Measurements from ENCODE around the gene KLRB1.
"Not testable (repeated sequence)": the region's sequence is repeated elsewhere in the genome, so short reads cannot be mapped to it uniquely, and the experiment has no call there.

KLRB1 gene

GRCh38 chr12:9607716-9608115 is at the start of gene KLRB1:
TSS of gene KLRB1 (minus strand) at chr12:9607916. CDS start at chr12:9607839, 77 bp downstream.
- DNase-seq = no peak

GRCh38 chr12:9651265-9651729 is 43.6 kb upstream of the KLRB1 start:
- DNase-seq = no peak

GRCh38 chr12:9650151-9650576 is 42.4 kb upstream of the KLRB1 start:
- no peak for DNase-seq

GRCh38 chr12:9649532-9649940 is 41.8 kb upstream of the KLRB1 start:
- DNase-seq = no peak

- peak in 1 of 3 experiments; percentile 80 for DNase-seq
Measured at GRCh38 chr12:9648701-9649531, 41.2 kb upstream of the KLRB1 start.

GRCh38 chr12:9647825-9648700 is 40.3 kb upstream of the KLRB1 start:
- peak; percentile 55 to 92 (median 92) for DNase-seq

- DNase-seq = peak in 1 of 3 experiments; percentile 25
Measured at GRCh38 chr12:9646794-9647781, 39.4 kb upstream of the KLRB1 start.

- DNase-seq = not testable (repeated sequence)
Measured at GRCh38 chr12:9644985-9645551, 37.4 kb upstream of the KLRB1 start.

GRCh38 chr12:9643266-9643660 is 35.5 kb upstream of the KLRB1 start:
- DNase-seq = no peak

- no peak for DNase-seq
Measured at GRCh38 chr12:9642606-9643265, 35.0 kb upstream of the KLRB1 start.

GRCh38 chr12:9640024-9640423 is 32.3 kb upstream of the KLRB1 start:
- no peak for DNase-seq

GRCh38 chr12:9636851-9637206 is 29.1 kb upstream of the KLRB1 start:
- DNase-seq = no peak

- DNase-seq = no peak
Measured at GRCh38 chr12:9636150-9636850, 28.6 kb upstream of the KLRB1 start.

GRCh38 chr12:9634969-9635754 is 27.4 kb upstream of the KLRB1 start:
- DNase-seq = no peak

- DNase-seq = peak; percentile 8 to 71 (median 26)
Measured at GRCh38 chr12:9634177-9634803, 26.6 kb upstream of the KLRB1 start.

- DNase-seq = no peak
Measured at GRCh38 chr12:9632766-9633165, 25.1 kb upstream of the KLRB1 start.

GRCh38 chr12:9626821-9627220 is 19.1 kb upstream of the KLRB1 start:
- no peak for DNase-seq

GRCh38 chr12:9626291-9626690 is 18.6 kb upstream of the KLRB1 start:
- no peak for DNase-seq

GRCh38 chr12:9625019-9625418 is 17.3 kb upstream of the KLRB1 start:
- no peak for DNase-seq
